ENCODE data around the gene HOXD12.
A peak's percentile ranks its signal among the peaks of the same experiment; 100 is the strongest.

Gene HOXD12

GRCh38 chr2:176130957-176131847 is 31.6 kb downstream of the HOXD12 start:
- DNase-seq (ENCODE audit: low spot score) = no peak

DNA sequence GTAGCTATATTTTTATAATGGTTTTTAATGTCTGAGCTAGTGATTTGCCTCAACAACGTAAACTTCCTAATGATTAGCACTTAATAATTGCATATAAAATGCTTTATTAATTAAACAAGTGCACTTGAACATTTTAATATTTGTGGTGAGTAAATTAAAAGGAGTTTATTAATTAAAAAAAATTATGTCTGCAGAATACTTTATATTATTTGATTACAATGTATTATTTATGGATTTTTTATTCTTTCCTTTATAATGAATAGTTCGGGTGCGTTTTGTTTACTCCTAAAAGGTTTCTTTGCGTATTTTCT is 32.2 kb downstream of the HOXD12 start:
- no peak for DNase-seq (ENCODE audit: low spot score)

DNA sequence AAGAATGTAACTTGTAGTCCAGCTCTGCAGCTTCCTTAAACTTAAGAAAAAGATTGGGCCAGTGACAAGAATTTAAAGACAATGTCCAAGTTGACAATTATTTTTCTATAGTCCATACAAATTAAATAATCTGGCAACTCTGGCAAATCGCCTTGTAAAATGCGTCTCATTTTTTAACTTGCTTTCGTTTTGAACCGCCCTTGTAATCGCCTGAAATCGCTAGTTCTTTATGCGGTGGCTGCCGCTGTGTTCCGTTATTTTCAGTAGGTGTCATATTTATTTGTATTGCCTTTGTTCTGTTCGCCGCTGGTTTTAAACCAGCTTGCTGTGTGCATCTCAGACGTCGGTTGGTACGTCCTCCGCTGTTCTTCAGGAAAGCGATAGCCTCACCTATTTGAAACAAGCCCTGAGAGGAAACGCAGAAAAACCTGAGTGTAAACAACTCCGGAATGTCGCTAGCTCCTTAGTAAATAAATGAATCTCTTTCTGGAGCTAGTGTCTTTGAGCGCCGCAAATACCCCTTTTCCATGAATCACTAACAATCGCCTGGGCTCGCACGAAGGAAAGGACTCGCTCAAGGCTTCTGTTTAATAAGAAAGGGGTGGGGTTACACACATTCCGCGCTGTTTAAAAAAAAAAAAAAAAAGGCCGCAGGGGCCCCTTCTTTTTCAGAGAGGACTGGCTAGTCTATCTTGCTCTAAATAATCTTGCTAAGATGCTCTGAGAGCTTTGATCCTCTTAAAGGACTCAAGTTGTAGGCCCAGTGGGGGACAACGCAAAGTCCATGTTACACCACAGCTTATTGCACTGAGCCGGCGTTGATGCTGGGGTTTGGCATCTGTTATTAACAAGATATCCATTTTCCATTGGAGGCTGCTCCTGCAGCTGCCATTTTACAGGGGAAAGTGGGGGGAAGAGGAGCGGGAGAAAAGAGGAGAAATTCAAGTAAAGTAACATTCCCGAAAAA is 32.9 kb downstream of the HOXD12 start:
- DNase-seq (ENCODE audit: low spot score) = peak; percentile 68

GRCh38 chr2:176133389-176133788 is 33.8 kb downstream of the HOXD12 start:
- no peak for DNase-seq (ENCODE audit: low spot score)

GRCh38 chr2:176134035-176134434 is 34.4 kb downstream of the HOXD12 start:
- DNase-seq (ENCODE audit: low spot score) = no peak

DNA sequence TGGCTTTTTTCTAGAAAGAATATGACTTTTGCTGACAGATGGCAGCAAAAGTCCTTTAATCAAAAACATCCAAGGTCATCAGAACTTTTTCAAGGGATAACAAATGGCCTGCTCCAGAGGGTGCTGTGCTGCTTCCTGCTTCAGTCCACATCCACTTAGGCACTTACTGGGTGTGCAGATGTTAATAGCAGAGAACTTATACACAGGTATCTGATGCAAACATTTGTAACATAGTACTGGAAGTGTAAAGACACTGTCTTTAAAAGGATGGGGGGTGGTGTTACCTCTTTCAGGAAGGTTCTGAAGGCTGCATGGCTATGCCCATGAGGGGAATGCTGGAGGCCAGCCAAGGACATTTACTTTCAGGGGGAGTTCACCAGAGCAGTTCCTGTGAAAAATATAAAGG is 35.4 kb downstream of the HOXD12 start:
- DNase-seq (ENCODE audit: low spot score) = peak; percentile 33

DNA sequence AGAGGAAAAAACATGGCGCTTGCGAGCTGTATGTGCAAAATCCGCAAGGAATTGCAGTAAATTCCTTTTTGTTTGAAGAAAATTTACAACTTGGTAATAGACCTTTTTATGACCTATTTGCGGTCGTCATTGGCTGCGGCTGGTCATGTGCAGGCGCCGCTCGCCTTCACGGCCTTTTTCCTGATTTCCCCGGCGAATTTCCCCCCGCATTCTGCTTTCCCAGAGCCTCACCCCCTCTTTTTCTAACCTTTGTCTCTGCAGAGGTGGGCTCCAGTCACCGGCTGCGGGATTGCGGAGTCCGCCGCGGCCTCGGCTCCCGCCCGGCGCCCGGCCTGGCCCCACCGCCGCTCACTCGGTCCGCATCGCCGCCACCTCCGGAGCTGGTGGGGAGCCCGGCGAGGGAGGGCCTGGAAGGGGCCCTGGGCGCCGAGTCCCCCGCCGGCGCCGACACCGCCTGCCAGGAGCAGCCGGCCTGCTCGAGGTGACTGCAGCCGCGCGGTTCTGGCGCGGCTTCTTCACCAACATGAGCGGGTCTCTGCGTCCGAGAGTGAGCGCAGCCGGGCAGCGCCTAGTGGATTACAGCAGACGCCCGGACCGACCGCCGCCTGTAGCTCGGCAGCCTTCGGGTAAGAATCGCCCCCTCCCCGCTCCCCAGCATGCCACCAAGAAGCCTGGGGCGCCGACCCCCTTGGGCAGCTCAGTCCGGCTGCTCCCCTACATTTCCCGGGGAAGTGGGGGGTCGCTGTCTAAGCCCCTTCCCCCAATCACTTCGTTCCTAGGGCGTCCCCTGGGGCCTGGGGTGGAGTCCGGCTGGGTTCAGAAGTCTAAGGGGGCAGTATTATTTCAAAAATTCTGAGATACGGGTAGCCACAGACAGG is 37.0 kb downstream of the HOXD12 start:
- DNase-seq (ENCODE audit: low spot score) = peak; percentile 55

- no peak for DNase-seq (ENCODE audit: low spot score)
Observed at GRCh38 chr2:176137252-176137580, 37.6 kb downstream of the HOXD12 start.

- DNase-seq (ENCODE audit: low spot score) = no peak
Observed at GRCh38 chr2:176137906-176138305, 38.3 kb downstream of the HOXD12 start.

GRCh38 chr2:176138526-176138922 is 38.9 kb downstream of the HOXD12 start:
- DNase-seq (ENCODE audit: low spot score) = peak; percentile 60

GRCh38 chr2:176138923-176139660 is 39.5 kb downstream of the HOXD12 start:
- DNase-seq (ENCODE audit: low spot score) = peak; percentile 60

DNA sequence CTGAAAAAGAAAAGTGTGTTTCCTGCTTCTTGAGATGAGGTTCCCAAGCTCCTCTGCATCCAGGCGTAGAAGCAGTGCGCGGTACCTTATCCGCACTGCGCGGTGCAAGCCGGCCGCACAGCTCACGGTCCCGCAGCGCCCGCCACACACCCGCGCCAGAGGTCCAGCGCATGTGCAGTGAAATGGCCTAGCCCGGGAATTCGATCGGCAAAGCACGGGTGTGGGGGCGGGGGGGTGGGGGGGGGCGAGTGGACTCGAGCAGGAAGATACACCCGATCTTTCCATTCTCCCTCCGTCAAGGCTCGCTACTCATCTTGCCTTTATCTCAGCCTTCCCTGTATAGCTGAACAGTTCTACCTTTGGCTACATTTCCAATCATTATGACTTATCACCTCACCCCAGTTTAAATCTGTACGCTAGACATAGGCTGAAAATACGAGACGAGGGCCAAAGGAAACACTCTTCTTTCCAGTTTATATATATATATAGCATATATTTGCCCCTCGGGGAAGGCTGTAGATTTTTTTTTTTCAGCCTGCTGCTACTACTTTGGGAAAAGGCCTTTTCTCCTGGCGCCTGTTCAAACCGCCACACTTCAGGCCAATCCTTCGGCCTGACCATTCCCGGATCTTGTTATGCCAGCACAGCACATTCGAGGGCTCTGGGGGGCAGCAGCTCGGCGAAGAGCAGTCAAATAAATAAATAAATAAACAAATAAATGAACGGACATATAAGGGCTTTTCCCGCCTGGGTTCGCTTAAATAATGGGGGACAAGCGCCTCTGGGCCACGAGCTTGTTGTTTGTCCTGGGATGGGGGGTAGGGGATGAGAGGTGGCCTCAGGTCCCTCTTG is 40.3 kb downstream of the HOXD12 start:
- DNase-seq (ENCODE audit: low spot score) = peak; percentile 55

GRCh38 chr2:176140513-176141317 is 41.1 kb downstream of the HOXD12 start:
- DNase-seq (ENCODE audit: low spot score) = peak; percentile 83

DNA sequence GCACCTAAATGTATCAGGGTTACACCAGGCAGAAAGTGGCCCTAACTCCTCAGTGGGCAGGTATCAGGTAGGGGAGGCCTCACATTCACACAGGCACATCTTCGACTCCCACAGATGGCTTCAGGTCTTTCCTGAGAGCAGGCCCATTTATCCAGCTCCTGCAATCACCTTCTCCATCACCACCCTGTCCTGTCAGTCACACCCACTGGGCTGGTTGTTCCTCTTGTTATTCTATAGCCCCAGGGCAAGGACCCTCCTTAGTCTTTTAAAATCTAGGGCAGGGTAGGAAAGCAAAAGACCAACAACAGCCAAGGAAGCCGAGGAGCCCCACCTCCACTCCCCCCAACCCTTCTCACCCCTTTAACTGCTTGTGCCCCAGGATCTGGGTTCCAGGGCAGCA is 42.7 kb downstream of the HOXD12 start:
- no peak for DNase-seq (ENCODE audit: low spot score)

- no peak for DNase-seq (ENCODE audit: low spot score)
Observed at GRCh38 chr2:176145085-176145969, 45.7 kb downstream of the HOXD12 start.

GRCh38 chr2:176146101-176146500 is 46.5 kb downstream of the HOXD12 start:
- no peak for DNase-seq (ENCODE audit: low spot score)

- no peak for DNase-seq (ENCODE audit: low spot score)
Observed at GRCh38 chr2:176146645-176147044, 47.0 kb downstream of the HOXD12 start.

GRCh38 chr2:176147210-176147799 is 47.7 kb downstream of the HOXD12 start:
- no peak for DNase-seq (ENCODE audit: low spot score)

All from kidney capillary endothelial cell (primary cell).